HCT116 (cell line): ENCODE data around the gene DHRS9. TPM values are rescaled to one million over a fixed set of nuclear protein-coding genes. Genes with fewer than 3 reads are reported as not detected.

Experiments
- ATAC-seq: fragments of 200-7000 bp; cut with Tn5 transposase; 2 replicates; pipeline ENCODE4 v1.9.1; 2020; ENCODE audit warnings: mild to moderate bottlenecking, moderate library complexity
- BruUV-seq: library from RNA; stranded (reverse); fragments of 400-500 nt; replicated peaks from 2 replicates; lab custom pipeline; 2021; lab: Mats Ljungman, UMichigan
- CTCF ChIA-PET: fragments of 300-600 bp; sonication (Branson Sonifier 250); formaldehyde crosslinking; loops from one replicate; lab custom pipeline; 2021; ENCODE audit warnings: antibody characterized with exemption; lab: Charles Lee
- POLR2A ChIA-PET: fragments of 300-600, 350-600 bp; sonication (Branson Sonifier 250); formaldehyde crosslinking; loops from one replicate; lab custom pipeline; 2021; ENCODE audit warnings: antibody characterized with exemption; lab: Charles Lee
- RAD21 ChIA-PET, 2 experiments: fragments of 300-600 bp; sonication (Branson Sonifier 250); formaldehyde crosslinking; loops; one replicate each; lab custom pipeline; 2023; ENCODE audit warnings: low total read pairs in 2 of 2; ENCODE audit not compliant: uncharacterized antibody in 2 of 2, unreplicated experiment in 2 of 2, low non-redundant PET in 1 of 2; lab: Charles Lee
- DNase-seq: peaks from one replicate; pipeline ENCODE4 v3.0.0-alpha.2; 2010; ENCODE audit warnings: low read depth, low spot score
- H2AFZ ChIP-seq: fragments of 200-600 bp; shearing (Covaris generic), sonication (generic); 2 replicates; pipeline ENCODE4 v1.6.1; 2017; ENCODE audit warnings: low read depth, mixed run types, mixed read lengths, antibody characterized with exemption, low read length; ENCODE audit not compliant: poor library complexity, severe bottlenecking
- H3K27ac ChIP-seq: 2 replicates; pipeline ENCODE4 v1.5.1; 2012; ENCODE audit warnings: low read depth, low read length
- H3K27me3 ChIP-seq: fragments of 200-600 bp; sonication (generic); 2 replicates; pipeline ENCODE4 v1.6.1; 2016; ENCODE audit warnings: mixed run types, low read length, mixed read lengths; ENCODE audit not compliant: insufficient read depth
- H3K36me3 ChIP-seq, 2 experiments: fragments of 200-500 bp in 1 of 2; fragments of 200-600 bp in 1 of 2; sonication (Bioruptor generic) in 1 of 2; sonication (generic) in 1 of 2; 2 replicates each; pipeline versions ENCODE4 v1.5.1 to v1.6.1; 2014 to 2016; ENCODE audit warnings: low read length in 2 of 2, inconsistent platforms in 1 of 2, mixed read lengths in 1 of 2, mixed run types in 1 of 2; ENCODE audit not compliant: insufficient read depth in 2 of 2, control insufficient read depth in 1 of 2
- H3K4me1 ChIP-seq, 2 experiments: fragments of 200-600 bp in 1 of 2; sonication (generic) in 1 of 2; 2 replicates each; pipeline versions ENCODE4 v1.5.1 to v1.6.1; 2012 to 2017; ENCODE audit warnings: low read length in 2 of 2, inconsistent platforms in 1 of 2, mild to moderate bottlenecking in 1 of 2, mixed read lengths in 1 of 2, mixed run types in 1 of 2, moderate library complexity in 1 of 2; ENCODE audit not compliant: insufficient read depth in 2 of 2, control insufficient read depth in 1 of 2
- H3K4me2 ChIP-seq: fragments of 200-600 bp; sonication (generic); 2 replicates; pipeline ENCODE4 v1.6.1; 2017; ENCODE audit warnings: mixed run types, low read length, mixed read lengths
- H3K4me3 ChIP-seq, 2 experiments: fragments of 200-600 bp in 1 of 2; sonication (generic) in 1 of 2; replicated peaks in 1 of 2; 2 replicates each; pipeline ENCODE4 v1.5.1; 2011 to 2016; ENCODE audit warnings: low read length in 2 of 2, control low read depth in 1 of 2, low read depth in 1 of 2, mild to moderate bottlenecking in 1 of 2, mixed read lengths in 1 of 2, mixed run types in 1 of 2
- H3K79me2 ChIP-seq: fragments of 200-600 bp; sonication (generic); 2 replicates; pipeline ENCODE4 v1.6.1; 2017; ENCODE audit warnings: mild to moderate bottlenecking, mixed run types, low read length, moderate library complexity, mixed read lengths; ENCODE audit not compliant: insufficient read depth
- H3K9ac ChIP-seq: fragments of 200-600 bp; sonication (generic); 2 replicates; pipeline ENCODE4 v1.6.1; 2016; ENCODE audit warnings: low read length, mixed read lengths
- H3K9me2 ChIP-seq: fragments of 200-600 bp; sonication (generic), shearing (Covaris generic); 2 replicates; pipeline ENCODE4 v1.6.1; 2017; ENCODE audit warnings: mixed run types, mild to moderate bottlenecking, moderate library complexity; ENCODE audit not compliant: insufficient read depth
- H3K9me3 ChIP-seq, 2 experiments: fragments of 200-500 bp in 1 of 2; fragments of 200-600 bp in 1 of 2; sonication (Bioruptor generic) in 1 of 2; sonication (generic) in 1 of 2; 2 replicates each; pipeline ENCODE4 v1.6.1; 2014 to 2017; ENCODE audit warnings: low read length in 2 of 2, mixed read lengths in 2 of 2, inconsistent platforms in 1 of 2, low read depth in 1 of 2, mild to moderate bottlenecking in 1 of 2, mixed run types in 1 of 2, moderate library complexity in 1 of 2; ENCODE audit not compliant: control insufficient read depth in 1 of 2, insufficient read depth in 1 of 2
- H4K20me1 ChIP-seq: fragments of 200-600 bp; sonication (generic), shearing (Covaris generic); 2 replicates; pipeline ENCODE4 v1.6.1; 2017; ENCODE audit warnings: mixed run types, mild to moderate bottlenecking, moderate library complexity; ENCODE audit not compliant: insufficient read depth
- ATF3 ChIP-seq: IDR thresholded peaks from 2 replicates; pipeline ENCODE4 v1.6.1; 2012
- CBX3 ChIP-seq: IDR thresholded peaks from 2 replicates; pipeline ENCODE4 v1.6.1; 2012; ENCODE audit warnings: low read depth
- CEBPB ChIP-seq: IDR thresholded peaks from 2 replicates; pipeline ENCODE4 v1.6.1; 2012; ENCODE audit warnings: low read depth
- ELF1 ChIP-seq: IDR thresholded peaks from 2 replicates; pipeline ENCODE4 v1.6.1; 2012; ENCODE audit warnings: low read depth, borderline replicate concordance
- EZH2 ChIP-seq: fragments of 200-600 bp; sonication (generic); IDR thresholded peaks from 2 replicates; pipeline ENCODE4 v1.6.1; 2017; ENCODE audit warnings: antibody characterized with exemption, mixed run types
- MAX ChIP-seq: IDR thresholded peaks from 2 replicates; pipeline ENCODE4 v1.6.1; 2012
- SIN3A ChIP-seq: IDR thresholded peaks from 2 replicates; pipeline ENCODE4 v1.6.1; 2012; ENCODE audit warnings: low read depth
- SP1 ChIP-seq: IDR thresholded peaks from 2 replicates; pipeline ENCODE4 v1.6.1; 2012; ENCODE audit warnings: low read depth
- SRF ChIP-seq: IDR thresholded peaks from 2 replicates; pipeline ENCODE4 v1.6.1; 2012; ENCODE audit warnings: low read depth
- TCF7L2 ChIP-seq: IDR thresholded peaks from 2 replicates; pipeline ENCODE4 v1.7.0; 2011; ENCODE audit warnings: borderline replicate concordance, inconsistent platforms; ENCODE audit not compliant: insufficient read depth, insufficient read length; ENCODE audit errors: extremely low read depth
- ZFX ChIP-seq: fragments of 450-650 bp; IDR thresholded peaks from 2 replicates; pipeline ENCODE4 v1.6.1; 2017
- intact Hi-C: fragments of 100-400 bp; cut with micrococcal nuclease; formaldehyde crosslinking; loops from 2 replicates; pipeline ENCODE4 v1.10.0; 2022
- total RNA-seq: library from RNA; stranded (reverse); gene quantifications from one replicate; pipeline ENCODE4 v1.2.1, GENCODE V29; 2021; ENCODE audit not compliant: unreplicated experiment

DHRS9 gene
- total RNA-seq, 1 experiment from 2014 or later, result 0.15 TPM

- Histone ChIP-seq H2AFZ (no peak overlapping the region), H3K79me2 (no peaks in the 10 kb centered on the region), H3K9ac (no peak overlapping the region), H3K4me1 (no peaks in the 10 kb centered on the region), H3K36me3 (no peaks in the 10 kb centered on the region), H3K27ac (no peak overlapping the region), H3K9me2 (no peaks in the 10 kb centered on the region), H3K4me2 (no peak overlapping the region), H3K4me3 (no peak overlapping the region), H3K9me3 (no peaks in the 10 kb centered on the region), H3K27me3 (no peaks in the 10 kb centered on the region), H4K20me1 (no peaks in the 10 kb centered on the region)
- no peak for DNase-seq
- ChIA-PET CTCF (no interaction called here), RAD21 (no interaction called here), POLR2A (no interaction called here)
- TF ChIP-seq CBX3 (no peak), TCF7L2 (no peak), ELF1 (no peak), ZFX (no peak)
- BruUV-seq, result no TSS peak
- intact Hi-C loops, result no loop called here
- ATAC-seq, result no peak
These were observed 13.6 kb downstream of the DHRS9 start for GRCh38 chr2:169082995-169083394.

- no peaks in the 10 kb centered on the region for H3K79me2 ChIP-seq
- H3K4me3 ChIP-seq, result no peak overlapping the region
- H3K4me2 ChIP-seq, result no peak overlapping the region
- RAD21 ChIA-PET, result no interaction called here
- no peak overlapping the region for H3K9ac ChIP-seq
- H3K27ac ChIP-seq, result no peak overlapping the region
- TF ChIP-seq EZH2, result no peak
- no peak for TF ChIP-seq CEBPB
- TF ChIP-seq ATF3, result no peak
- TF ChIP-seq SRF, result no peak
- no peak for TF ChIP-seq ZFX
- no peak for TF ChIP-seq SIN3A
- no peak for TF ChIP-seq SP1
- no peak for TF ChIP-seq CBX3
- TF ChIP-seq MAX, result no peak
- TF ChIP-seq, all 23 proteins: peak for 0
- Histone ChIP-seq H3K9me3 (no peaks in the 10 kb centered on the region), H3K27me3 (no peaks in the 10 kb centered on the region), H3K4me1 (peaks cover 5 to 8% of the 10 kb centered on the region in 2 experiments; a peak in 3 of 4 replicates), H3K36me3 (no peaks in the 10 kb centered on the region), H4K20me1 (no peaks in the 10 kb centered on the region), H3K9me2 (no peaks in the 10 kb centered on the region), H2AFZ (no peak overlapping the region)
- intact Hi-C loops, result no loop called here
- BruUV-seq, result no TSS peak
- CTCF ChIA-PET, result no interaction called here
- no peak for ATAC-seq
- POLR2A ChIA-PET, result no interaction called here
- DNase-seq, result no peak
These were observed 17.6 kb downstream of the DHRS9 start for GRCh38 chr2:169086893-169087467.
